ENCODE results near the gene DST.

DST gene

GRCh38 chr6:56689114-56689513 lies 46.4 kb upstream of the DST start:
- no peak overlapping the region for H3K27ac Mint-ChIP-seq
- no peaks in the 10 kb centered on the region for H3K9me3 Mint-ChIP-seq
- no peaks in the 10 kb centered on the region for H3K36me3 Mint-ChIP-seq (ENCODE audit: low read depth)
- no peaks in the 10 kb centered on the region for H3K27me3 Mint-ChIP-seq (ENCODE audit: low read depth, poor library complexity)
- H3K4me1 Mint-ChIP-seq: no peaks in the 10 kb centered on the region
- TF ChIP-seq CTCF (IDR thresholded peaks at IDR 0.05): no peak
- no peak for DNase-seq
- H3K4me3 Mint-ChIP-seq: no peak overlapping the region

GRCh38 chr6:56688521-56688920 lies 45.8 kb upstream of the DST start:
- TF ChIP-seq CTCF (IDR thresholded peaks at IDR 0.05): no peak
- Mint-ChIP-seq H3K36me3 (ENCODE audit: low read depth) (no peaks in the 10 kb centered on the region), H3K27ac (no peak overlapping the region), H3K4me3 (no peak overlapping the region), H3K4me1 (no peaks in the 10 kb centered on the region), H3K27me3 (ENCODE audit: low read depth, poor library complexity) (no peaks in the 10 kb centered on the region), H3K9me3 (no peaks in the 10 kb centered on the region)
- no peak for DNase-seq

GRCh38 chr6:56687551-56687950 lies 44.9 kb upstream of the DST start:
- no peaks in the 10 kb centered on the region for H3K4me1 Mint-ChIP-seq
- no peak for DNase-seq
- no peaks in the 10 kb centered on the region for H3K9me3 Mint-ChIP-seq
- no peak for TF ChIP-seq CTCF (IDR thresholded peaks at IDR 0.05)
- no peak overlapping the region for H3K4me3 Mint-ChIP-seq
- peaks cover under 1% of the 10 kb centered on the region for H3K36me3 Mint-ChIP-seq (ENCODE audit: low read depth)
- no peaks in the 10 kb centered on the region for H3K27me3 Mint-ChIP-seq (ENCODE audit: low read depth, poor library complexity)
- no peak overlapping the region for H3K27ac Mint-ChIP-seq

- Mint-ChIP-seq H3K27me3 (ENCODE audit: low read depth, poor library complexity) (no peaks in the 10 kb centered on the region), H3K36me3 (ENCODE audit: low read depth) (peaks cover 5% of the 10 kb centered on the region), H3K4me3 (no peak overlapping the region), H3K27ac (no peak overlapping the region), H3K4me1 (no peaks in the 10 kb centered on the region), H3K9me3 (no peaks in the 10 kb centered on the region)
- no peak for TF ChIP-seq CTCF (IDR thresholded peaks at IDR 0.05)
- DNase-seq: no peak
Observed at GRCh38 chr6:56686429-56686828, 43.7 kb upstream of the DST start.

GRCh38 chr6:56685994-56686393 lies 43.3 kb upstream of the DST start:
- no peaks in the 10 kb centered on the region for H3K4me1 Mint-ChIP-seq
- TF ChIP-seq CTCF (IDR thresholded peaks at IDR 0.05): no peak

GRCh38 chr6:56685102-56685733 lies 42.5 kb upstream of the DST start:
- no peak for TF ChIP-seq CTCF (IDR thresholded peaks at IDR 0.05)
- H3K4me1 Mint-ChIP-seq: no peaks in the 10 kb centered on the region
- DNase-seq: no peak
- H3K27ac Mint-ChIP-seq: no peak overlapping the region
- H3K36me3 Mint-ChIP-seq (ENCODE audit: low read depth): peaks cover 5% of the 10 kb centered on the region
- H3K4me3 Mint-ChIP-seq: no peak overlapping the region
- H3K9me3 Mint-ChIP-seq: no peaks in the 10 kb centered on the region
- no peaks in the 10 kb centered on the region for H3K27me3 Mint-ChIP-seq (ENCODE audit: low read depth, poor library complexity)

More at GRCh38 chr6:56685994-56686393, 43.3 kb upstream of the DST start:
- Mint-ChIP-seq H3K4me3 (no peak overlapping the region), H3K27me3 (ENCODE audit: low read depth, poor library complexity) (no peaks in the 10 kb centered on the region), H3K9me3 (no peaks in the 10 kb centered on the region), H3K36me3 (ENCODE audit: low read depth) (peaks cover 5% of the 10 kb centered on the region), H3K27ac (no peak overlapping the region)
- DNase-seq: no peak
